Head of caudate nucleus (tissue), 42 donors: ENCODE measurements around the gene CCT8.
A peak's percentile ranks its signal among the peaks of the same experiment; 100 is the strongest.
"Not testable (repeated sequence)": the region's sequence is repeated elsewhere in the genome, so short reads cannot be mapped to it uniquely, and the experiment has no call there.

Source experiments
- DNase-seq, 42 donors: peaks; one replicate each; pipeline versions ENCODE4 v3.0.0 to v3.0.0-alpha.2; 2020 to 2021; ENCODE audit warnings: mixed read lengths in 7 of 42
- intact Hi-C: fragments of 100-400 bp; cut with DNase I; formaldehyde crosslinking; loops from one replicate; pipeline ENCODE4 v1.15.0; 2022

CCT8 gene

DNA sequence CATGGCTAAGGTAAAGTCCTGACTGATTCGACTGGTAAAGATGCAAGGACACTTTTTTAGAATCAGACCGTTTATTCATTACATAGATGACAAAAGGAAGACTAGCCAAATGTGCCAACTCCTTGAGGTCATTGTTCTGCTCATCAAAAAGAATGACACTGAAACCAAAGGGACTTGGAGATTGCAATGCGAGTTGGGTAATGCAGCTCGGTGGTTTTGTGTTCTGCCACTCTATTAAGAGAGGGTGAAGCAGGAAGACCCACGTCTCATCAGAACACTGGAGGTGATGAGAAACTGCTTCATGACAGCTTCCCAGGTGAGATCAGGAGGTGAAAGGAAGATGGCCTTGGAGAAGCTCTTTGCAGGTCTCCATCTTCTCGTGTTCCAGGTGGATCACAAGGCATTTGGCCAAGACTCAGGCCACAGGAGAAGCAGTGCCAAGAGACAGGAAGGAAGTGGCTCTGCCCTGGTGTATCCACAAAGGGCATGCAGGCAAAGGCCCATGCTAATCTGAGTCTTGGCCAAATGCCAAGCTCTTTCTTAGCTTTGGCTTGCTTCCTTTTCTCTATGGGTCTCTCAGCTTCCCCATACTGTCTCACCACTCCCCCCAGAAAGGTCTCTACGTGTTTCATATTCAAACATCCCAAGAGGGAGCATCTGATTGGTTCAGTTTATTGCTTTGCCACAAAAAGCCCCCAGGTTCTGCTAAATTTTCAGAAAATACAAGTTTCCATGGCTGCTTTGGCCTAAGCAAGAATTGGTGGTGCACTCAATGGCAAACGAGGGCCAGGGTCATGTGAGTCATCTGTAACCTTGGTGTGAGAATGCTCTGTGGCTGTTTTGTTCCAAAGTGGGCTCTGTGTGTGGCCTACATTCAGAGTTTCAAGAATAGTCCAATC, 5.7 kb upstream of the CCT8 start:
- DNase-seq, result peak in 26 of 42 donors; percentile 14 to 69 (median 42)
- intact Hi-C loops, result no loop called here

DNA sequence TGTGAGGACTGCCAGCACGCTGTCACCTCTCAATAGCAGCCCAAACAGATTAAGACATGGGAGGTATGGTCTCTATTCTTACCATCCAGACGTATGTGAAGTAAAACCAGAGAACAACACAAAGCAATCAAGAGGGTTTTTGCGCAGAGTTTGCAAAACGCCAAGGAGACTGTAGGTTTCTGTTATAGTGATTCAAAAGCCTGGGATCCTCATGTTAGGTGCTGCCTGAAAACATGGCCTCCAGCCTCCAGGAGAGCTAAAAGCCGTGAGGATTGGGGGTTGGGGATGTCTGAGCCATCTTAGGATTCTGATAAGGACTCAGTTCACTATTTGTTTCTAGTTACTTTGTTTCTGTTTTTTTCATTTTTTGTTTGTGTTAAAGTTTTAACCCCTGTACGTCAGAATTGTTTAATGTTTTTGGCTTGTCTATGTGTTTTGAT, 4.2 kb upstream of the CCT8 start:
- DNase-seq, result peak in 17 of 42 donors; percentile 12 to 66 (median 35)

DNA sequence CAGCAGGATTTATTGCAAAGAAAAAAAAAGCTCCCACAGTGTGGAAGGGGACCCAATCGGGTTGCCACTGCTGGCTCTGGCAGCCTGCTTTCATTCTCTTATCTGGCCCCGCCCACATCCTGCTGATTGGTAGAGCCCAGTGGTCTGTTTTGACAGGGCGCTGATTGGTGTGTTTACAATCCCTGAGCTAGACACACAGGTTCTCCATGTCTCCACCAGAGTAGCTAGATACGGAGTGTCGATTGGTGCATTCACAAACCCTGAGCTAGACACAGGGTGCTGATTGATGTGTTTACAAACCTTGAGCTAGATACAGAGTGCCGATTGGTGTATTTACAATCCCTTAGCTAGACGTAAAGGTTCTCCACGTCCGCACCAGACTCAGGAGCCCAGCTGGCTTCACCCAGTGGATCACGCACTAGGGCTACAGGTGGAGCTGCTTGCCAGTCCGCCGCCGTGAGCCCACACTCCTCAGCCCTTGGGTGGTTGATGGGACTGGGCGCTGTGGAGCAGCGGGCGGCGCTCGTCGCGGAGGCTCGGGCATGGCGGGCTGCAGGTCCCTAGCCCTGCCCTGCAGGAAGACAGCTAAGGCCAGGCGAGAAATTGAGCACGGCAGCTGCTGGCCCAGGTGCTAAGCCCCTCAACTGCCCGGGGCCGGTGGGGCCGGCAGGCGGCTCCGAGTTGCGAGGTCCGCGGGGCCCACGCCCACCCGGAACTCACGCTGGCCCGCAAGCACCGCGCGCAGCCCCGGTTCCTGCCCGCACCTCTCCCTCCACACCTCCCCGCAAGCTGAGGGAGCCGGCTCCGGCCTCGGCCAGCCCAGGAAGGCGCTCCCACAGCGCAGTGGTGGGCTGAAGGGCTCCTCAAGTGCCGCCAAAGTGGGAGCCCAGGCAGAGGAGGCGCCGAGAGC, 3.5 kb upstream of the CCT8 start:
- intact Hi-C loops, result not testable (repeated sequence)
- peak in 39 of 42 donors; percentile 32 to 90 (median 68) for DNase-seq

More for the DNA sequence above, 4.2 kb upstream of the CCT8 start:
- intact Hi-C loops, result no loop called here

- intact Hi-C loops, result no loop called here
- no peak for DNase-seq
These were observed 2.4 kb upstream of the CCT8 start for GRCh38 chr21:29075706-29076466.

GRCh38 chr21:29074783-29075182, 1.3 kb upstream of the CCT8 start:
- intact Hi-C loops, result loop anchor here (5.0 kb wide), 2 partner anchors 72 to 223 kb away; partner anchors contain the start of gene BACH1
- DNase-seq, result no peak

DNA sequence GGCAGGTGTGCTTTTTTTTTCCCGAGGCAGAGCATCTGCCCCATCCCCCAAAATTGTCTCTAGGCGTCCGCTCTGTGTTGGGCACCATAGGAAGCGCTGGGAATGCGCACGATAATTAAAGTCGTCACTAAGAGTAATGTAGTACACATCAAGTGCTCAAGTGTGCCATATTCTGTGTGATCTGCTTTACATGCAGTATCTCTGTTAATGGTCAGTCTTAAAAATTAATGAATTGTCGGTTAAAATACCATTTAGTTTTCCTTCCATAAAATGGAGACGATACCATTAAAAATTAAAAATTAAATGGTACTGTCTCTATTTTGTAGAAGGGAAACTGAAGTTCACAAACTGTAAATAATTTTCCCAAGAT, 544 bp upstream of the CCT8 start:
- intact Hi-C loops, result loop anchor here (5.0 kb wide), 2 partner anchors 72 to 223 kb away; partner anchors contain the start of gene BACH1
- no peak for DNase-seq

GRCh38 chr21:29072873-29073221, 601 bp downstream of the CCT8 start:
- intact Hi-C loops, result loop anchor here (5.0 kb wide), 2 partner anchors 71 to 224 kb away; partner anchors contain the start of gene BACH1
- no peak for DNase-seq

DNA sequence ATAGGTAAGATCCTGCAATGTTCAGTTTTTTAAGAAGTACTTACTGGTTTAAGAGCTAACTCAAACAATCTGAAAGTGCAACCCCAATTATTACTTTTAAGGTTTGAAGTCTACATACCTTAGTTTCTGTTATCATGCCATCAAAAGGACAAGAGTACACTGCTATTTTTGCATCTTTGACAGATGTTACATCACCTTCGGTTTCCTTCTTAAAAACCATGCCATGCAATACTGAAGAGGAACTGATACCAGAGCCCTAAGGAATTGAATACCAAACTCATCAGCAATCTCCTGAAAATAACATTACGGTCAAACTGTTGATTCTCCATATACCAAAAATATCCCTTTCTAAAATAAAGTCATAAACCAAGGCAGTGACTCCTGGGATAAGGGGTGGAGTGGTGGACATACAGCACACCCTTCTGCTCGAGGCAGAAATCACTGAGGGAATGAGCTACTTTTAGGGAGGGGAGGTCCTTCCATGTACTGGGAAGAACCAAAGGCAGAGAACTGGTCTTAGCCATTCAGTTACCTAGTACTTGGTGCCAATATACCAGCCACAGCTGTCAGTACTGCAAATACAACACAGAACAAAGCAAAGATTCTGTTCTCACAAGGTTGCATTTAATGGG, 8.5 kb downstream of the CCT8 start:
- intact Hi-C loops, result no loop called here
- no peak for DNase-seq

DNA sequence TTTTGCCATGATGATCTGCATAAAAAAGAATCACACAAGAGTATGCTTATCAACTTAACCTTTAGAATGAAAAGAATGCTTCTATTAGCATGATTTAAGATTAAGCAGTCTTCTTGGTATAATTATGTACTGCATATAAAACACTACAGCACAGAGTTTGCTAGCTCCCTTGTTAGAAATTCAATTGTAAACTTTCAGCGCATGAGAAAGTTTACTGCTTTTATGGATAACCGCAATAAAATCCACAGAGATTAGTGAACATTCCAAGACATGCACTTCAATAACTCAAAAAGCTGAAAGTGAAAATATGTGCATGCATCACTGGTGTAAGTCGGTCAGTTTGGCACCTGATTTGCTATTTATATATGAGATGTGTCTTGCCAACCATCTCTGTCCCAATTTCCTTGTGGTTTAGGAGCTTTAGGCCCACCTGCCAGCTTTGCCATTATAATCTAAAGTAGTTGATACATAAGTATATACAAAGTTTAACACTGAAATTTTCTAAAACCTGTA, 16.9 kb downstream of the CCT8 start:
- DNase-seq, result no peak
- intact Hi-C loops, result no loop called here

DNA sequence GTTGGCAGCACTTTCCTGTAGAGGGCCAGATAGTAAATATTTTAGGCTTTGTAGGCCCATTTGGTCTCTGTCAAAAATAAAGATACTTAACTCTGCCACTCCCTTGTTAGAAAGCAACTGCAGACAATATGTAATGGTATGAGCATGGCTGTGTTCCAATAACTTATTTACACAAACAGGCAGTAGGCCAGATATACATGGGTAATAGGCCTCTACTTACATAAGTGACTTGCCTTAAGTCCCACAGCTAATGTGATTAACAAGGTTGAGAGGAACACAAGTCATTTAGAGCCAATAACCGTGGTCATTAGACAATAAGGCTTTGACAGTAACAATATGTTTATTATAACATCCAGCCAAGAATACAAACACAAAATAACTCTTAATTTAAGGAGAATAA, 17.4 kb downstream of the CCT8 start:
- DNase-seq, result no peak
- intact Hi-C loops, result no loop called here

GRCh38 chr21:29055080-29055479, 18.4 kb downstream of the CCT8 start:
- intact Hi-C loops, result no loop called here
- no peak for DNase-seq

GRCh38 chr21:29053656-29054055, 19.8 kb downstream of the CCT8 start:
- intact Hi-C loops, result no loop called here
- DNase-seq, result no peak

DNA sequence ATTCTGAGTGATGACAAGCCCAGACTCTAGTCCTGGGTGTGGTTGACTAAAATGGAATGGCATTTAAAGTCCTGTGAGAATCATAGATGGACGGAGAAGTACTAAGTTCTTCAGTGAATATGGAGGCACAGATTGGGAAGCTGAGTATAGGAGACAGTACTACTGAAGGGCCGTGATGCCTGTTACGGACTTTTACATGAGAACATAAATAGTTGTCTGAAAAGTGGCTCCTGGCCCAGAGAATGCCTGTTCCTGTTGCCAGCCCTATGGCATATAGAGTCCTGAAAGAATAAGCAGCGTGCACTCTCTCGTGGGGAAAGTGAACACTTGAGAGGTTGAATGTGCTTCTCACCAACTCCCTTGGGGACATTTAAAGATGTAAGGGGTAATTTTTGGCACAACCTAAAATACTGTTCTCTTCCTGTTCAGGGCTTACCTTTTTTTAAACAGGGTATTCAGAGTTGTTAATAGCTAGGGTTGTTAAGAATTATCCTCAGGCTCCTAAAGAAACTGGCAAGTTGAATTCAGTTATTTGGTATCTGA, 20.4 kb downstream of the CCT8 start:
- intact Hi-C loops, result no loop called here

GRCh38 chr21:29052224-29052623, 21.2 kb downstream of the CCT8 start:
- intact Hi-C loops, result no loop called here
- DNase-seq, result no peak

More for the DNA sequence above, 20.4 kb downstream of the CCT8 start:
- no peak for DNase-seq

DNA sequence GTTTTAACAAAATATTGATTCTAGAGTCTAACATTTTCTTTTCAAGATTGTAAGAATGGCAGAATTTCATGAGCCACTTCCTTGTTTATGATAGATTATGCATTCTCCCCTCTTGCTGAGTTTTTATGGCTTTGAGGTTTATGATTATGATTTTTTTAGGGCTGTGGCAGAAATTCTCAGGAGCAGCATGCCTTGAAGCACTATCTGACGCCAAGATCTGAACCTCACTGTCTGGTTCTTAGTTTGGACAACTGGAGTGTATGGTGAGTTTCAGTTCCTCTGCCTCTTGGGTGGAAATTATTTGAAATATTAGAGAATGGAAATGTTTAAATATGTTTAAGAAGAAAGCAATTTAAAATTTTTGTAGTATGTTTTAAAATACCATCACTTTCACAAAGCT, 38.8 kb downstream of the CCT8 start:
- no peak for DNase-seq
- intact Hi-C loops, result no loop called here

GRCh38 chr21:29033871-29034270, 39.6 kb downstream of the CCT8 start:
- DNase-seq, result no peak
- intact Hi-C loops, result no loop called here

DNA sequence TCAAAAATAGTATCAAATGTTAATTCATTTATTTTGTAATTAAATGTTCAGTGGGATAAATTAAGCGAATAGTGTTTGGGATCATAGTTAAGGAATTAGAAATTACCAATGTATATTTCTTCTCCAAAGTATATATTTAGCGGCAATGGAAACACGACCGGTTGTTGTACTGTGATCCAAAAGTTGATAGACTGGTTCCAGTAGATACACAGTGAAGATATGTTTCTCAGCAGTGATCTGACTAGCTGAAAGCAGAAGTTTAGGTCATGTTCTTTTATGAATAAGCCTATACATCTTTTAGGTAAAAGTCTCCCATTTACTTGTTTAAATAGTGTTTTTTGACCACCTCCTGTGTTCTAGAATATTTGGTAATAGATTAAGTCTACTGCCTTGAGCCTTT, 40.1 kb downstream of the CCT8 start:
- intact Hi-C loops, result no loop called here
- no peak for DNase-seq

GRCh38 chr21:29030909-29031308, 42.5 kb downstream of the CCT8 start:
- no peak for DNase-seq

More at GRCh38 chr21:29030909-29031308, 42.5 kb downstream of the CCT8 start:
- intact Hi-C loops, result no loop called here
